ENCODE data around the gene UNC93A.
"Not testable (repeated sequence)": the region's sequence is repeated elsewhere in the genome, so short reads cannot be mapped to it uniquely, and the experiment has no call there.

The UNC93A gene

DNA sequence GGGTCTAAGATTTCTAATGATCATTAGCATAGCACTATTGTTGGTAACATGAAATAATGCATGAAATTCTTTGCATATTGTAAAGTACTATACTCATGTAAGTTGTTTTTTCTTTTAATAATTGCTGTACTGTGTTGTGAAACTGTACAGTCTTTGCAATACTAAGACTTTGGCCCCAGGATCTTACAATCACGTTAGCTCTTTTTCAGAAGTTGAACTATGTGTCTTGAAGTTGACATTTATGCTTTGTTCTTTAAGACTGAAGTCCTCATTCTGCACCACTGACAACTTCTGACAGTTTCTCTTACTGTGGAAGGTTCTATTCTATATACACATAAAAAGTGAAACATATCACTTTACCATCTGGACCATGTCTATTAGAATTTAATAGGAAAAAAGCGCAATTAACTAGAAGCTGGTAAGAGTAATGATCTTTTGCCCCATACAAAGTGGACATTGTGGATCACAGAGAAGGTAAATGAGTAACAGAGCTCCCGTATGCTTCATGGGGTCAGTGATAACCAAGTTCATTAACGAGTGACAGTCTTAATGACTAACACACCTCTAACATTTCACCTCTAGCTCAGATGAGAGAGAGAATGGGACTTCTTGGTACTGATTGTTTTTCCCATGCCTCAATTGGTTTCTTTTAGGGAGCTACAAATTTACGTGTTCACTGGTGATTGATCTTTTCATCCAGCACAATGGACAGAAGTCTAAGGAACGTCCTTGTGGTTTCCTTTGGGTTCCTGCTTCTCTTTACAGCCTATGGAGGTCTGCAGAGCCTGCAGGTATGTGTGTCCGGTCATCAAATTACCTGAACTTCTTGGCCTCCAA, at the start of gene UNC93A:
Gene UNC93A (plus strand): TSS at position 530 of the 837 bp plus-strand sequence. CDS start 175 bp downstream, at position 705.
- Histone ChIP-seq H3K9me3 (ENCODE audit: insufficient read depth, low read length) (no peaks in the 10 kb centered on the region), H3K27ac (ENCODE audit: low read depth, low read length) (no peak within 1 kb of the TSS), H3K27me3 (ENCODE audit: low read length) (no peaks in the 10 kb centered on the region), H3F3A (ENCODE audit: insufficient read depth) (no peaks in the 10 kb centered on the region), H3K79me2 (ENCODE audit: insufficient read depth, low read length) (no peaks in the 10 kb centered on the region), H4K20me1 (ENCODE audit: low read depth, low read length) (no peaks in the 10 kb centered on the region), H3K36me3 (ENCODE audit: low read length) (no peaks in the 10 kb centered on the region), H2AFZ (ENCODE audit: low read depth, low read length, severe bottlenecking) (no peak within 1 kb of the TSS), H3K4me3 (ENCODE audit: insufficient read depth, low read length, poor library complexity, severe bottlenecking) (no peak within 1 kb of the TSS), H3K4me2 (ENCODE audit: low read depth, low read length, poor library complexity, severe bottlenecking) (no peak within 1 kb of the TSS), H3K9me2 (replicated peaks; ENCODE audit: insufficient read depth, low read length) (no peaks in the 10 kb centered on the region), H3K9ac (ENCODE audit: low read length) (no peak within 1 kb of the TSS)
- no peak for TF ChIP-seq EZH2phosphoT487 (conservative IDR thresholded peaks at IDR 0.05; ENCODE audit: low read length)
- TF ChIP-seq, protein P1, sequence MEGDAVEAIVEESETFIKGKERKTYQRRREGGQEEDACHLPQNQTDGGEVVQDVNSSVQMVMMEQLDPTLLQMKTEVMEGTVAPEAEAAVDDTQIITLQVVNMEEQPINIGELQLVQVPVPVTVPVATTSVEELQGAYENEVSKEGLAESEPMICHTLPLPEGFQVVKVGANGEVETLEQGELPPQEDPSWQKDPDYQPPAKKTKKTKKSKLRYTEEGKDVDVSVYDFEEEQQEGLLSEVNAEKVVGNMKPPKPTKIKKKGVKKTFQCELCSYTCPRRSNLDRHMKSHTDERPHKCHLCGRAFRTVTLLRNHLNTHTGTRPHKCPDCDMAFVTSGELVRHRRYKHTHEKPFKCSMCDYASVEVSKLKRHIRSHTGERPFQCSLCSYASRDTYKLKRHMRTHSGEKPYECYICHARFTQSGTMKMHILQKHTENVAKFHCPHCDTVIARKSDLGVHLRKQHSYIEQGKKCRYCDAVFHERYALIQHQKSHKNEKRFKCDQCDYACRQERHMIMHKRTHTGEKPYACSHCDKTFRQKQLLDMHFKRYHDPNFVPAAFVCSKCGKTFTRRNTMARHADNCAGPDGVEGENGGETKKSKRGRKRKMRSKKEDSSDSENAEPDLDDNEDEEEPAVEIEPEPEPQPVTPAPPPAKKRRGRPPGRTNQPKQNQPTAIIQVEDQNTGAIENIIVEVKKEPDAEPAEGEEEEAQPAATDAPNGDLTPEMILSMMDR (IDR thresholded peaks at IDR 0.05; ENCODE audit: insufficient read depth, low read length, poor library complexity, severe bottlenecking), result no peak

DNA sequence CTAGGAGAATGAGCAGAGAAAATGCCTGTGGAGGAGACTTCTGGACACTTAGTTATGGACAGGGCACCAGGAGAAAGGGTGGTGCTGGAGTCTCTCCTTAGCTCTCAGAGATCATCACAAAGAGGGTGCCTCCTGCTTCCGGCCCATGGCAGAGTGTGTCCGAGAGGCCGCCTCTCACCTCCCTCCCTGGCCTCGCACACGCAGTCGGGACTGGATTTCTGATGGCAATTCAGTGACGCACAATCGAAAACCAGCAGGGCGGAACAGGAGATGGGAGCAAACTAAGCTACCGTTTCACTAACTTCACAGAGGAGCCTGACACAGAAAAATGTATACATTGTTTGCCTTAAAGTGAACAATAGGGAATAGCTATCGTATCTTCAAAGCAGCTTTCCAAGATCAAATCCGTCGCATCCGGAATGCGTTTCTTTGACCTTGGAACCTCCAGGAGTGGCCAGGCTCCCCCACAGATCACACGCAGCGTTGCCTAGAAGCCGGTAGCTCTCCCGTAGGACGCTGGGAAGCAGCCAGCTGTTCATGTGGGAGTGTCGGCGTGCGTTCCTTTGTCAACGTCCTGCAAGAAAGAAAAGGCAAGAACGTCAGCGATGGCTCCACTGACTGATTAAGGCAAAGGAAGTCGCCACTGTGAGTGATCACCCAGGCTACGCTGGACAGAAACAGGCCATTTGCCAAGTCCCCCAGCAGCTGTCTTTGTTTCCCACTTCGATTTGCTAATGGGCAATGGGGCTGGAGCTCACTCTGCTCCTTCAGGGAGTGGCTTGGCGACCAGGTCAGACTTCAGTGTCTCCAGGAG, 49.6 kb upstream of the UNC93A start:
- H2AFZ ChIP-seq (ENCODE audit: low read depth, low read length, severe bottlenecking); H3K9me3 ChIP-seq (ENCODE audit: insufficient read depth, low read length); H3K27me3 ChIP-seq (ENCODE audit: low read length); H3K4me3 ChIP-seq (ENCODE audit: insufficient read depth, low read length, poor library complexity, severe bottlenecking); H3F3A ChIP-seq (ENCODE audit: insufficient read depth); H3K79me2 ChIP-seq (ENCODE audit: insufficient read depth, low read length); H4K20me1 ChIP-seq (ENCODE audit: low read depth, low read length); H3K9me2 ChIP-seq (replicated peaks; ENCODE audit: insufficient read depth, low read length); H3K36me3 ChIP-seq (ENCODE audit: low read length); H3K9ac ChIP-seq (ENCODE audit: low read length); H3K4me2 ChIP-seq (ENCODE audit: low read depth, low read length, poor library complexity, severe bottlenecking); H3K27ac ChIP-seq (ENCODE audit: low read depth, low read length): not testable (repeated sequence)

DNA sequence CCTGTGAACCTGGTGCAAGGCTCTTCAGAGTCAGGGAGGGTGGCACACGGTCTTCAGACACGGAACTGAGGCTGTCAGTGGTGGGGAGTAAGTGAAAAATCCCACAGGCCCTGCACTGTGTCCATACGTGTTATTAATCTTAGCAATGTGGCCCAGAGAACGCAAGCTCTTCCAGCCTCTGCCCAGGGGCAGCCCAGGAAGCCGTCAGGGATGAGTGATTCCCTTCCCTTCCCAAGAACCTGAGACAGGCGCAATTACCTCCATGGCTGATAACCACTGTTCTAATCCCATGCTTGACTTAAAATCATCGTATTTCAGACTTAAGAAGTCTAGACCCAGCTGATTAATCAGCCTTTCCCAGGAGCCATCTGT, 49.0 kb upstream of the UNC93A start:
- H3K4me3 ChIP-seq (ENCODE audit: insufficient read depth, low read length, poor library complexity, severe bottlenecking); H4K20me1 ChIP-seq (ENCODE audit: low read depth, low read length); H3K9ac ChIP-seq (ENCODE audit: low read length); H3K27ac ChIP-seq (ENCODE audit: low read depth, low read length); H3K4me2 ChIP-seq (ENCODE audit: low read depth, low read length, poor library complexity, severe bottlenecking); H3K9me3 ChIP-seq (ENCODE audit: insufficient read depth, low read length); H3K36me3 ChIP-seq (ENCODE audit: low read length); H3K9me2 ChIP-seq (replicated peaks; ENCODE audit: insufficient read depth, low read length); H2AFZ ChIP-seq (ENCODE audit: low read depth, low read length, severe bottlenecking); H3K27me3 ChIP-seq (ENCODE audit: low read length); H3K79me2 ChIP-seq (ENCODE audit: insufficient read depth, low read length); H3F3A ChIP-seq (ENCODE audit: insufficient read depth): not testable (repeated sequence)

DNA sequence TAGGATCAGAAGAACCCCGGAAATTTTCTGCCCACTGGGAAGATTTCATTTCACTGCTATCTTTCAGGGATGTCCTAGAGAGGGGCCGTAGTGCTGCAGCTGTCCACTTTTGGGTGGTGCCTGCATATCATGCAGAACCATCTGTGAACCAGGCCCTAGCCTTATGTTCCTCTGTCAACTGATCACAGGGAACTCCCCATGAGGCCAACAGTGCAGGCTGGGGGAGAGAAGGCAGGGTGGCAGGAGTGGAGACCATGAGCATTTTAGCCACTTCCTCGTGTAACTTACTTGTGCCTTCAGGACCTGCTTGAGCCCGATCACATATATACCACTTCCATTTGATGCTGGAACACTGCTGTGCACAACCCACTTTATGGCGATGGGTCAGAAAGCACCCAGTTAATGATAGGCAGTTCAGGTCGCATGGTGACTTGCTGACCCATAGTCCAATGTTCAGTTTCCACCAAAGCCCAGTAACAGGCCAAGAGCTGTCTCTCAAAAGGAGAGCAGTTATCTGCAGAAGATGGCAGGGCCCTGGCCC, 48.5 kb upstream of the UNC93A start:
- H3K9me3 ChIP-seq (ENCODE audit: insufficient read depth, low read length); H3K4me2 ChIP-seq (ENCODE audit: low read depth, low read length, poor library complexity, severe bottlenecking); H3K27ac ChIP-seq (ENCODE audit: low read depth, low read length): not testable (repeated sequence)

More for the DNA sequence above, 48.5 kb upstream of the UNC93A start:
- H3K9me2 ChIP-seq (replicated peaks; ENCODE audit: insufficient read depth, low read length); H3F3A ChIP-seq (ENCODE audit: insufficient read depth); H4K20me1 ChIP-seq (ENCODE audit: low read depth, low read length); H2AFZ ChIP-seq (ENCODE audit: low read depth, low read length, severe bottlenecking); H3K27me3 ChIP-seq (ENCODE audit: low read length); H3K36me3 ChIP-seq (ENCODE audit: low read length); H3K4me3 ChIP-seq (ENCODE audit: insufficient read depth, low read length, poor library complexity, severe bottlenecking); H3K9ac ChIP-seq (ENCODE audit: low read length); H3K79me2 ChIP-seq (ENCODE audit: insufficient read depth, low read length): not testable (repeated sequence)

All from SU-DHL-6 (cell line).